Ramos (cell line): ENCODE data around the gene PARP16.

Experiments used
- in situ Hi-C: fragments of 300-500 bp; cut with MboI; formaldehyde crosslinking; loops from one replicate; pipeline ENCODE4 v1.14.3; 2022; ENCODE audit warnings: low sequenced_read_pairs; ENCODE audit not compliant: unreplicated experiment

PARP16 gene

GRCh38 chr15:65209701-65210643 is 76.7 kb downstream of the PARP16 start:
- in situ Hi-C loops = no loop called here

- in situ Hi-C loops = no loop called here
Measured at GRCh38 chr15:65208647-65209046, 78.0 kb downstream of the PARP16 start.
